Measurements from ENCODE around the gene UMODL1.

The UMODL1 gene

DNA sequence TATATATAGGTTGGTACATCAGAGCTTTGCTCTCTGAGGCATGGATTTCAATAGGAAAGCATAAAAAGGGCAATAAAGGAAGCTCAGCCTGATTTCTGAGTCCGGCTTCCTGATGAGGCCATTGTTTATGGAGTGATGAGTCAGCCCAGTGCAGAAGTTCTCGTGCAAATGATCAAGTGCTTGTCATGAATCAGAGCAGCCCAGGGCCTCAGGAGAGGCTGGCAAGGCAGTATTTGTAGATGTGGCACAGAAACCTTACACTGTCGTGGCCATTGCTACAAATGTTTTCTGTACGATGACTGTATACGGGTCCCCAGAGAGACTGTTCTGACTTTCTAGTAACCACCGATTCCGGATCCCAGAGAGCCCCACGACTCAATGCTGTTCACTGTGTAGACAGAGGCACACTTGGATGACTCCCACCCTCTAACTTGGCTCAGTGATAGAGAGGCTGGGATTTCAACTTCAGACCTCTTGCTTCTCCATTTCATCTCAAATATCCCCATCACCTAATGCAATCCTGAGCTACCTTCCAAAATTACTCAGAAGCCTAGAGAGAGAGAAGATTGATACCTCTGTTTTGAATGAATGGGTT is 26.8 kb downstream of the UMODL1 start:
- DNase-seq (ENCODE audit: low read depth in 1 of 2, low spot score in 1 of 2) = no peak

DNA sequence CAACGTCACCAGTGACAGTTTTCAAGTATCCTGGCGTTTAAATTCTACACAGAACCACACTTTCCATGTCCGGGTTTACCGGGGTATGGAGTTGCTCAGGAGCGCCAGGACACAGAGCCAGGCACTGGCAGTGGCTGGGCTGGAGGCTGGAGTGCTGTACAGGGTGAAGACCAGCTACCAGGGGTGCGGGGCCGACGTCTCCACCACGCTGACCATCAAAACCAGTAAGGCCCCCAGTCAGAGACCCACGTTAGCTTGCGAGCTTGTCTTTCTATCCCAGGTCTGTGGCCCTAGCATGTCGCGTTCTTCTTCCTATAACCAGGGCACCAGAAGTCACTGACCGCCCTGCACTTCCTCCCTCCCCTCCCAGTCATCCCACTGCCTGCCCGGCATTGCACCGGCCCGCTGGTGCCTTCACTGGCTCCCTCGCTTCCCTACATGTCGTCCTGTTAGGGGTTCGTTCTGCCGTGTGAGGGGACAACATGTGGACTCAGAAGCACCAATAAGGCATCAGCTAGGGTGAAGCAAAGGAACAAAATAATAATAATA is 27.9 kb downstream of the UMODL1 start:
- no peak for DNase-seq (ENCODE audit: low read depth in 1 of 2, low spot score in 1 of 2)

DNA sequence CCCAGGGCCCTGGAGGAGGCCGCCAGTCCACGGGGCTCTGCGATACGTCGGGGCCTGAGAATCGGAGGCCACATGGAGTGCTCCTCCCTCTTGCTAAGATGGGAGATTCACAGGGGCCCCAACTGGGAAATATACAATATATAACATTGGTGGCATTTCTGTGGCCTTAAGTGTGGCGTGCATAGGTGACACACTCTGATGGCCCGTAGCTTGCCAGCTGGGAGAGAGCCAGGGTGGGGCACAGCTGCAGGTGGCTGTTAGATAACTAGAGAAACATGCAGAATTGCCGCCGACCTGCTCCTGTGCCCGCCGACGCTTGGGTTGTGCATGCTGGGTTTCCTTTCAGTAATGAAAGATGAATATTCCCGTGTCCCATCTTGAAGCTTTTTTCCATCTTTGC is 30.1 kb downstream of the UMODL1 start:
- no peak for DNase-seq (ENCODE audit: low read depth in 1 of 2, low spot score in 1 of 2)

DNA sequence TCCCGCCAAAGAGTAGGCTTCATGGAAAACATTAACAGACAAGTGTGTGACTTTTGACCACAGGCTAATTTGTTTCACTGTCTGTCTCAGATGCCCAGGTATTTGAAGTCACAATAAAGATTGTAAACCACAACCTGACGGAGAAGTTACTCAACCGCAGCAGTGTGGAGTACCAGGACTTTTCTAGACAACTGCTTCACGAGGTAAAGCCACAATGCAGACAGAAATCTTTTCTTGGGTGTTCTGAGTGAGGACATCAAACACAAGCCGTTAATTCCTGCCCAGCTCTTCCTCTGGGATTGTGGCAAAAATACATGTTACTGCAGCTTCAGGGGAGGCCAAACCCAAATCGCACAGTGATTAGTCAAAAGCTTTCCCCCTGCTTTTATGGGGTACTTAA is 31.0 kb downstream of the UMODL1 start:
- no peak for DNase-seq (ENCODE audit: low read depth in 1 of 2, low spot score in 1 of 2)

DNA sequence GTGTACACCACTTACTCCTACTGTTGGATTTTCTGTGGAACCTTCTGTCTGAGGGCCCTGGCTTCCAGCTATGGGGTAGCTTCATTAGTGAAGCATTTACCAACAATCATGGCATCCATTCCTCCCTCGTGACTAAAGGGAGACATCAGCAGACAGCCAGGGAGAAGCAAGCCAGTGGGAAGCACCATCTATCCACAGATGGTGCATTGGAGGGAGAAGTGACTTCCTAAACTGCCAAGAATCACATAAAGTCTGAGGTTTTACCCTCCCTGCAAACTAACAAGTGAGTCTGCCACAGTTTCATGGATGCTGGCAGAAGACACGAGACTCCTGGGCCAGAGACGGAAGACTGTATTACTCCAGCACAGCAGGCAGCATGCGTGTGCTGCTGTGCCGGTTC is 31.4 kb downstream of the UMODL1 start:
- DNase-seq (ENCODE audit: low read depth in 1 of 2, low spot score in 1 of 2) = no peak

DNA sequence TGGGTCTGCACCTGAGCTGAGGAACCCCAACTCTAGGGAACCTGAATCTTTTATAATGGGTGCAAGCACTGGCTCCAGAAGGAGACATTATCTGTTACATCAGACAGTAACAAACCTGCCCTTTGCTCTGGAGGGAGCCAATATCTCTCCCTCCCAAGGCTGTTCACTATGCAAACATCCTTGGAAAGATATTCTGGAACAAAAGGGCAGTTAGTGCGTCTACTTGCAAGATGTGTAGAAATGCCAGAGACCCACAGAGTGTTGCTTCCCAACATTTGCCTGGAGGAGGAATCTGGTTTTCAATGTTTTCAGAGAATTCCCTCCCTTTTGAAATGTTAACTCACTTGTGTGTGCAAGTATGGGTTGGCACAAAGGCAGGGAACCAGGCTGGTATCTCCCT is 31.9 kb downstream of the UMODL1 start:
- DNase-seq (ENCODE audit: low read depth in 1 of 2, low spot score in 1 of 2) = no peak

DNA sequence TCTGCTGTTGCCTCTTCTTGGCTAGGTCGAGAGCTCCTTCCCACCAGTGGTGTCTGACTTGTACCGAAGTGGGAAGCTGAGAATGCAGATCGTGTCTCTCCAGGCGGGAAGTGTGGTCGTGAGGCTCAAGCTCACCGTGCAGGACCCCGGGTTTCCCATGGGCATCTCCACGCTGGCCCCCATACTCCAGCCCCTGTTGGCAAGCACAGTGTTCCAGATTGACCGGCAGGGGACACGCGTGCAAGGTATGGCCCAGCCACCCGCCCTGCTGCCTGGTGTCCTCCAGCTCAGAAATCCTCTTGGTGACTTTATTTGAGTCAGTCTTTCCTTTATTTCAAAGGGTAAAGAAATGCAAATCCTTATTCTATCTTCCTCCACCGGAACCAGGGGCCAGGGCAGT is 32.7 kb downstream of the UMODL1 start:
- DNase-seq (ENCODE audit: low read depth in 1 of 2, low spot score in 1 of 2) = no peak

DNA sequence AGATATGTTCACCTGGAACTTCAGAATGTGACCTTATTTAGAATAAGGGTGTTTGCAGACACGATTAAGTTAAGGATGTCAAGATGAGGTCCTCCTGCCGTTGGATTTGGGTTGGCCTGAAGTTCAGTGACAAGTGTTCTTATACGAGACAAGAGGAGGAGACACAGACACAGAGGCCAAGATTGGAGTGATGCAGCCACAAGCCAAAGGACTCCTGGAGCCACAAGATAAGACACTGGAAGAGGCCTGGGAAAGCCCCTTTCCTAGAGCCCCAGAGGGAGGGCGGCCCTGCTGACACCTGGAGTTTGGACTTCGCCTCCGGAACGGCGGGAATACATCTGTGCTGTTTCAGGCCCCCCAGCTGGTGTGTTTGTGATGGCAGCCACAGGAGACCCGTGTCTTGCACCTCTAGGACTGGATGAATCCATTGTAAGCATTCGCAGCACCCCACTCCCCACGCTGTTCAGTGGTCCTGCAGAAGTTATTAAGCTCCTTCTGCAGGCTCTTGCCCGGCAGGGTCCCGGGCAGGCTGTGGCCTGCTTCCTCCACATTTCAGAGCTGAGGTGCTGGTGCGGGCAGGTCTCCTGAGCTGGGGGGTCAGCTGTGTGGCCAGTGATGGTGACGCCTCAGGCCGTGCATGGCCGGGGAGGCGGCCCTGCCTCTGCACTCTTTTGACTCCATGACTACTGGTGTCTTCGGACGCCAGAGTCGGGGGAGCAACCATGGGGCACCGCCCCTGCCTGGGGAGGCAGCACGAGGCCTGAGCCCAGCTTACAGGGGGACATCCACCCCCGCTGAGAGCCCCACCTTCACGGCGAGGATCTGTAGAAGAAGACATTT is 34.6 kb downstream of the UMODL1 start:
- no peak for DNase-seq (ENCODE audit: low read depth in 1 of 2, low spot score in 1 of 2)

DNA sequence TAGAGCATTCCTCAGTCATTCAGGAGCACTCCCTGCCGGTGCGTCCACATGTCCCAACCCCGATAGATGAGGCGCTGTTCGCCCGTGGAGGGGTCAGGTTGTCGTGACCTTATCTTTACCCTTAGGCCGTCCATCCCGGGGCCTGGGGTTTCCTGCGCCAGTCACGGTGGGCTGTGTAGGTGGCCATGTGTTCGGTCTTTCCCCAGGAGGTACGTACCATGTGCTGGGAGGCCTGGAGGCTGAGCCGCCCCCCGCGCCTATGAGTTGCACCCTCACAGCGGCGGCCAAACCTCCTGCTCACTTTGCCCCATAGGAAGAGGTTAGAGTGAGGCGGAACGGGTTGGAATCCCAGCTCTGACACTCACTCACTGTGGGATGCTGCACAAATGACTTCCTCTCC is 35.3 kb downstream of the UMODL1 start:
- no peak for DNase-seq (ENCODE audit: low read depth in 1 of 2, low spot score in 1 of 2)

DNA sequence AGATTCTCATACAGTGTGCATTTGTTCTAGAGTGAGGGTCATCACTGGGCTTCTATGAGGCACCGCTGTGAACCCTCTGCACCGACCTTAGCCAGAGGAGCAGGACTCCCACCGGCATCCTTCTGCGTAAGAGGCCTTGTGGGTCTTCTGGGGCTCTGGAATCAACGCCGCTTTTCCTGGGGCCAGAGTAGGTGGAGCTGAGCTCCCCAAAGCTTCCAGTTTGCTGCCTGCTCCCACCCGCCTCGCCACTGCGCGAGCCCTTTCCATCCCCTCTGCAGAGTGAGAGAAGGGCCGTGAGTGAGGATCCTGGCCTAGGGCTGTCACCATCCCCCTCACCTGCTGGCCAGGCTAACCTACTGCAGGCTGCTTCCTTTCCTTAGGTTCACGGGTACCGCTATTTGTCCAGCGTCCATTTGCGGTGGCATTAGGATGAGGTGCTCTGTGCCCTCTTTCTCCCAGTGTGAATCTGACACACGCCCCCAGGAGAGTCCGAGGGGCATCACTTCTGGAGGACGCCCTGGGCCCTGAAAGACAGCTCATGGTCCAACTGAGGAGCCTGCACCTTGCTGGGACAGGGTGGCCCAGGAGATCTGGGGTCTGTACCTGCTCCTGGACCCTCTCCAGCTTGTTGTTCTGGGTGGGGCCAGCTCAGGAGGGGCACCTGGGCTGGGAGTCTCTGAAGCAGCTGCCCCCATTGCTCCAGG is 36.2 kb downstream of the UMODL1 start:
- DNase-seq (ENCODE audit: low read depth in 1 of 2, low spot score in 1 of 2) = no peak

DNA sequence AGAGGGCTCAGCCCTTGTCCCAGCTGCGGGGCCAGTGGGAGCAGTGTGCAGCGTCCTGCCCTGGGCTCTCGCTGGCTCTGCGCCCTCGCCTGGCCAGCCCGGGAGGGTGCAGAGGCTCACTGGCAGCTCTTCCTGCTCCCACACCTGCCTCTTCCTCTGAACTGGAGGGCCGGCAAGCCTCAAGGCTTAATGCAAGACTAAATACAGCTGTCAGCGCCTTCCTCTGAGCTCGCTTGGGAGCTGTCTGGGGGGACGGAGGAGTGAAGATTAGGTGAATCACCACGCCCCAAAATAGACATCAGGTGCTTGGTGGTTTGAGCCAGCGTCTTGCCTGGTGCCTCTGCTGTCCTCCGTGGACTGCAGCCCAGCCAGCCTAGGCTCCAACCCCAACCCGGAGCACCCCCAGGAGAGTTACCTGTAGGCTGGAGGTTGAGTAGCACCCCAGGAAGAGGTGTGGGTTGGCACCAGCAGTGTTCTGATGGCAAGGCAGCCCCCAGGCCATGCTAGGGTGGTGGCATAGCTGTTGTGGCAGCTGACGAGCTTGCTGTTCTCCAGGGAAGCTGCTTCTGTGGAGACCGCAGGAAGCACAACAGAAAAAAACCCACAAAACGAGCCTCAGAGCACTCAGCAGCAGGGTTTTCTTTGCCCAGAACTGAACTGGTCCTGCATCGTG is 36.9 kb downstream of the UMODL1 start:
- DNase-seq (ENCODE audit: low read depth in 1 of 2, low spot score in 1 of 2) = peak; percentile 50 to 57

DNA sequence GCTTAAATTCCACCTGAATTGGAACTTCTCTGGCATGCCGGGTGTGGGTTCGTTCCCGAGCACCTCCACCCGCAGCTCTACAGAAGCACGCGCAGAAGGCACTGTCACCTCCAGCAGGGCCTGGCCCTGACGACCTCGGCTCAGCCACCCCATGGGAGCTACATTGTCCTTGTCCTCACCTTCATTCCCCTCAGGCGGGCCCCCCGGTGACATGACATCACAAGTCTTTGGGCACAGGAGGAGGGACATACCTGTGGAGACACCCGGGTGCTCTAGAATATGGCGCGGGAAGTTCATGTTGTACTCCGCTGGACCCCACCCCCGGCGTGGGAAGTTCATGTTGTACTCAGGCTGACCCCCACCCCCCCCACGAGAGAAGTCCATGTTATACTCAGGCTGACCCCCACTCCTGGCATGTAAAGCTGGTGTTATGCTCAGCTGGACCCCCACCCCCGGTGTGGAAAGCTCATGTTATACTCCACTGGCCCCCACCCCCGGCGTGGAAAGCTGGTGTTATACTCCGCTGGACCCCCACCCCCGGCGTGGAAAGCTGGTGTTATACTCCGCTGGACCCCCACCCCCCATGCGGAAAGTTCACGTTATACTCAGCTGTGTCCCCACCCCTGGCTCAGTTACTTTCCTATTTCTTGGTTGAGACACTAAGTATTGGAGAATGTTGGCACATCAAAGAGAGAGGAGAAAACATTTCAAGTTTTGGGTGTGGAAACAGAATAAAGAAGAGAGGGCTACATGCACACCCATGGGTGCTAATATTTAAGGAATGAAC is 37.6 kb downstream of the UMODL1 start:
- DNase-seq (ENCODE audit: low read depth in 1 of 2, low spot score in 1 of 2) = no peak

DNA sequence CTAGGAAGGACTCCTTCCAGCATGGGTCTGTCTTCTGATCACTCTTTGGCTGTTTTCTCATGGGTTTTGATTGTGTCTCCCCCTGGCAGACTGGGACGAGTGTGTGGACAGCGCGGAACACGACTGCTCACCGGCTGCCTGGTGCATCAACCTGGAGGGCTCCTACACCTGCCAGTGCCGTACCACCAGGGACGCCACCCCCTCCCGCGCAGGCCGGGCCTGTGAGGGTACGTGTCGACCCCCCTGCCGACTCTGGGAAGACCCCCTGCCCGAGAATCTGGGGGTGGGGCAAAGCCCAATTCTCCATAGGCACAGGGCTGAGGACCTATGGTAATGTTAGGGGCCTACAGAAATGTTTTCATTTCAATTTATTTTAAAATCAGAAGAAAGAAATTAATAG is 38.4 kb downstream of the UMODL1 start:
- no peak for DNase-seq (ENCODE audit: low read depth in 1 of 2, low spot score in 1 of 2)

DNA sequence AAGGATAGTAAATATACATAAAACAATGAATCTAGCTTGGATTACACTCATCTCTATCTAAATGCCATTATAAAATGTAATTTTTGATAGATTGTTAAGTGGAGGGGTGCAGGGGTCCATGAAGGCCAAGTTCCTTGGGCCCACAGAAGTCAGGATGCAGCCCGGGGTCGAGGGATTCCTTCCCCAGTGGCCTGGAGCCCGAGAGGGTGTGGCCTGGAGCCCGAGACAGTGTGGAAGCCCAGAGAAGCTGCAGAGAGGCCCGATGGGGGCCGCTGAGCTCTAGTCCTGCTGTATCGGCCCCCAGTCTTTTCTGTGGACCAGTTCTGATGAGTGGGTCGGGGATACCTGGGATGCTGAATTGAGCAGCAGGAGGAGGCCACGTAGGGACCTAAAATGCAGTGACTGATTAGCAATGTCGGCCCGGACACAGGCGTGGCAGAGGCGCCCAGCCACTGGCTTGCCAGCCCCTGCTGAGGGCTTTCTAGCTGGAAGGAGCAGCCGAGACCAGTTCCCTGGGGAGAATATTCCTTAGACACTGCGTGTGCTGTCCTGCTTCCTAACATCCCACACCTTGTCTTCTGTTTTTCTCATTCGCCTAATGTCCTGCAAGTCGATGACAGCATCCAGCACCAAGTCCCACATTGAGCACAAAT is 38.9 kb downstream of the UMODL1 start:
- DNase-seq (ENCODE audit: low read depth in 1 of 2, low spot score in 1 of 2) = no peak

DNA sequence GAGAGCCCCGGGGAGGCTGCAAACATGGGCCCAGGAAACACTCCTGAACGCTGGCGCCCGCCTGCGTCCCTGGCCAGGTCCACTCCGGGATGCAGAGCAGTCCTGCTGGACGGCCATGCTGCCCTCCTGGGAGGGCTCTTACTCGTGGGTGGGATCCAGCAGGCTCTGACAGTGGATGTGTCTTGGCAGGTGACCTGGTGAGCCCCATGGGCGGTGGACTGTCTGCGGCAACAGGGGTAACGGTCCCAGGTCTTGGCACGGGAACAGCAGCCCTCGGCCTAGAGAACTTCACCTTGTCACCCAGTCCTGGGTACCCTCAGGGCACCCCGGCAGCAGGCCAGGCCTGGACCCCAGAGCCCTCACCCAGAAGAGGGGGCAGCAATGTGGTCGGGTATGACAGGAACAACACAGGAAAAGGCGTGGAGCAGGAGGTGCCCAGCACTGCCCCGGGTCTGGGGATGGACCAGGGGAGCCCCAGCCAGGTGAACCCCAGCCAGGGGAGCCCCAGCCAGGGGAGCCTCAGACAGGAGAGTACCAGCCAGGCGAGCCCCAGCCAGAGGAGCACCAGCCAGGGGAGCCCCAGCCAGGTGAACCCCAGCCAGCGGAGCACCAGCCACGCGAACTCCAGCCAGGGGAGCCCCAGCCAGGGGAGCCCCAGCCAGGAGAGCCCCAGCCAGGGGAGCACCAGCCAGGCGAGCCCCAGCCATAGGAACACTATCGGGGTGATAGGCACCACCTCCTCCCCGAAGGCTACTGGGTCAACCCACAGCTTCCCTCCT is 39.8 kb downstream of the UMODL1 start:
- DNase-seq (ENCODE audit: low read depth in 1 of 2, low spot score in 1 of 2) = no peak

DNA sequence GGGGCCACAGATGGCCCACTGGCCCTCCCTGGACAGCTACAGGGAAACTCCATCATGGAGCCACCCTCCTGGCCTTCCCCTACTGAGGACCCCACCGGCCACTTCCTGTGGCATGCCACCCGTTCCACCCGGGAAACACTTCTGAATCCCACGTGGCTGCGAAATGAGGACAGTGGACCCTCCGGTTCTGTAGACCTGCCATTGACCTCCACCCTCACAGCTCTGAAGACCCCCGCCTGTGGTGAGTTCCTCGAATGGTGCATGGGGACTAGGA is 40.3 kb downstream of the UMODL1 start:
- no peak for DNase-seq (ENCODE audit: low read depth in 1 of 2, low spot score in 1 of 2)

DNA sequence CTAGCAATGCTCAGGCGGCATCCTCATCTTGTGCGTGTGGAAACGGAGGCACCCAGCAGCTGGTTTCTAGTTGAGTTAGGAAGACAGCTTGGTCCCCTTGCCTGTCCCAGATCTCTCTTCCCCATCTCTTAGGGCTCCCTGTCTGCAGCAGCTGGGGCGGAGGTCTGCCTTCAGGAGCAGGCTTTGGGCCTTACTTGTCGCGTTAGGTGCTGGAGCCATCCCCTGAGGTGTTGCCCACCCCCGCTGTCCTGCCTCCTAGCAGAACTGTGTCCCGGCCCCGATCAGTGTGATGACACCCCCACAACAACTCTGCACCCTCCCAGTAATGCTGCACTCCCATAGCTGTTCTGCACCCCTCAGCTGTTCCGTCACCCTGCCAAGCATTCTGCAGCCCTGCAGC is 40.7 kb downstream of the UMODL1 start:
- DNase-seq (ENCODE audit: low read depth in 1 of 2, low spot score in 1 of 2) = no peak

DNA sequence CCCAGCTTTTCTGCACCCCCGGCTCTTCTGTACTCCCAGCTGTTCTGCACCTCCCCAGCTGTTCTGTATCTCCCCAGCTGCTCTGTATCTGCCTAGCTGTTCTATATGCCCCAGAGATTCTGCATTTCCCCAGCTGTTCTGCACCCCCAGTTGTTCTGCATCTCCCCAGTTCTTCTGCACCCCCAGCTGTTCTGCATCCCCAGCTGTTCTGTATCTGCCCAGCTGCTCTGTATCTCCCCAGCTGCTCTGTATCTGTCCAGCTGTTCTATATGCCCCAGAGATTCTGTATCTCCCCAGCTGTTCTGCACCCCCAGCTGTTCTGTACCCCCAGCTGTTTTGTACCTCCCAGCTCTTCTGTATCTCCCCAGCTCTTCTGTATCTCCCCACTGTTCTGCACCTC is 41.1 kb downstream of the UMODL1 start:
- no peak for DNase-seq (ENCODE audit: low read depth in 1 of 2, low spot score in 1 of 2)

DNA sequence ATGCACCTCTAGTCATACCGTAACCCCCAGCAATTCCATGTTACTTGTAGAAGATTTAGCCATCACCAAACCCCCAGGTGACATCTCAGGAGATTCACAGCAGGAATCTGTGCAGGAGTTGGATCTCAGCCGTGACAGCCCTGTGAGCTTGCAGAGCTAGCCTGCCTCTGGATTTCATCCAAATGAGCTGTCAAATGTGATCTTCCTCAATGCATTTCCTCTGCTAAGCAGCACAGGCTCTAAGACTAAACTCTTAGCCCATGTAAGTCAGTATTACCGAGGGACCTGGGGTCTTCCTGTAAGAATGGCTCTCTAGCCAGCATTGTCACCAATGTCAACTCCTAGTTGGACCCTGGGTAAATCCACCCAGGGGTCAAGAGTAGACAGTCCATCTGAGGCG is 41.7 kb downstream of the UMODL1 start:
- no peak for DNase-seq (ENCODE audit: low read depth in 1 of 2, low spot score in 1 of 2)

DNA sequence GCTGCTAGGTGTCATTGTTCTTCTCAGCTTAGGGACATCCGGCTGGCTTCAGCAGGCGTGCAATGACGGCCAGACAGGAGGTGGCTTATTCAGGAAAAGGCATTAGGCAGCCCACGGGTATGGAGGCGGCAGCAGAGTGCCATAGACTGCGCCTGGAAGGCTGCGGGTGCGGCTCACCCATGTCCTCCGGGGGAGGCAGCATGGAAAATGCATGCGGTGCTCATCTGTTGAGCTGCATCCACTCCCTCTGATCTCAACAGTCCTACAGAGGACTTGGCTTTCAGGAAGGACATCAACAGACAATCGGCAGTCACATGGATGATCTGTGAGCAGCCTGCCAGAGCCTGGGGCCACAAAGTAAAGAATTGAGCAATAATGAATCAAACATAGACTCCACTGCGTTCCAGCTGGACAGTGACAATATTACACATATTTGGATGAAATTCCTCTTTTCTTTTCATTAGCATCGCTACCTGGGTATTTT is 42.9 kb downstream of the UMODL1 start:
- no peak for DNase-seq (ENCODE audit: low read depth in 1 of 2, low spot score in 1 of 2)
